ENCODE measurements around the gene PIK3R1. TPM values are rescaled to one million over a fixed set of nuclear protein-coding genes. Genes with fewer than 3 reads are reported as not detected.

Gene PIK3R1
- total RNA-seq, 1 experiment from 2014 or later, result 18.9 TPM

- in situ Hi-C loops (cut with HindIII; ENCODE audit: low sequenced_read_pairs), result no loop called here
- no peak for DNase-seq (ENCODE audit: low spot score)
Measured at GRCh38 chr5:68305223-68305870, 89.8 kb downstream of the PIK3R1 start.

GRCh38 chr5:68306361-68307014 is 90.9 kb downstream of the PIK3R1 start:
- in situ Hi-C loops (cut with HindIII; ENCODE audit: low sequenced_read_pairs), result no loop called here

DNA sequence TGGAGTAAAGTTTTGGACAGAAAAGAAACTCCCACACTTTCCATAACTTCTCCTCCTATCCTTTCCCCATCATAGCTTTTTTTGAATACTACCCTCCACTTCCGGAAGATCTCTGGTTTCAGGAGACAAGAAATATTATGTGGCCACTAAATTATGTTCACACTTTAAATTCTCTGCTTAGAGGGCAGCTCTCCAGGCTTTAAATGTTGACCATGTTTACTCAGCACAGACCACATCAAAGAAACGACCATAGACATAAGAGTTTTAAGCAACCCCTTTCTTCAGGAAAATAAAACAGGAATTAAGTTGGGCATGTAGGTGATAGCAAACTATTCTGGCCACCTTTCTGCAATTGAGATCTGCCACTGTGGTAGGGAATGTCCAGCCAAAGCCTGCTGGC is 97.8 kb downstream of the PIK3R1 start:
- DNase-seq (ENCODE audit: low spot score), result no peak
- in situ Hi-C loops (cut with HindIII; ENCODE audit: low sequenced_read_pairs), result no loop called here

More at GRCh38 chr5:68306361-68307014, 90.9 kb downstream of the PIK3R1 start:
- DNase-seq (ENCODE audit: low spot score), result no peak

- in situ Hi-C loops (cut with HindIII; ENCODE audit: low sequenced_read_pairs), result no loop called here
- DNase-seq (ENCODE audit: low spot score), result no peak
Measured at GRCh38 chr5:68314465-68314864, 98.9 kb downstream of the PIK3R1 start.

GRCh38 chr5:68315679-68316271 is 100.2 kb downstream of the PIK3R1 start:
- in situ Hi-C loops (cut with HindIII; ENCODE audit: low sequenced_read_pairs), result no loop called here
- no peak for DNase-seq (ENCODE audit: low spot score)

- in situ Hi-C loops (cut with HindIII; ENCODE audit: low sequenced_read_pairs), result no loop called here
- DNase-seq (ENCODE audit: low spot score), result no peak
Measured at GRCh38 chr5:68316469-68316868, 100.9 kb downstream of the PIK3R1 start.

DNA sequence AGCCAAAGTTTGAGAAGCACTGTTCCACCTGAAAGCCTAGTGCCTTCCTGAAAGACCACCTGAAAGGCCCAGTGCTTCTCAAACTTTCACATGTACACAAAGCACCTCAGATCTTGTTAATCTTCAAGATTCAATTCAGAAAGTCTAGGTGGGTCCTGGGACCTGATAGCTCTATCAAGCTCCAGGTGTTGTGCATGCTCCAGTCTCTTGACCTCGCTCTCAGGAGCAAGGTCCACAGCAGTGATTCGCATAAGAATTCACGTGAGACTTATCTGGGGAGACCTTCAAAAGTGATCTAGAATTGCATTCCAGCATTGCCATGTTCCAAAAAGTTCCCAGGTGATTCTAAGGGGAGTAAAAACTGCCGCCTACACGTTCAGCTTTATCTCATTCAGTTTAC is 102.1 kb downstream of the PIK3R1 start:
- in situ Hi-C loops (cut with HindIII; ENCODE audit: low sequenced_read_pairs), result no loop called here
- DNase-seq (ENCODE audit: low spot score), result no peak

DNA sequence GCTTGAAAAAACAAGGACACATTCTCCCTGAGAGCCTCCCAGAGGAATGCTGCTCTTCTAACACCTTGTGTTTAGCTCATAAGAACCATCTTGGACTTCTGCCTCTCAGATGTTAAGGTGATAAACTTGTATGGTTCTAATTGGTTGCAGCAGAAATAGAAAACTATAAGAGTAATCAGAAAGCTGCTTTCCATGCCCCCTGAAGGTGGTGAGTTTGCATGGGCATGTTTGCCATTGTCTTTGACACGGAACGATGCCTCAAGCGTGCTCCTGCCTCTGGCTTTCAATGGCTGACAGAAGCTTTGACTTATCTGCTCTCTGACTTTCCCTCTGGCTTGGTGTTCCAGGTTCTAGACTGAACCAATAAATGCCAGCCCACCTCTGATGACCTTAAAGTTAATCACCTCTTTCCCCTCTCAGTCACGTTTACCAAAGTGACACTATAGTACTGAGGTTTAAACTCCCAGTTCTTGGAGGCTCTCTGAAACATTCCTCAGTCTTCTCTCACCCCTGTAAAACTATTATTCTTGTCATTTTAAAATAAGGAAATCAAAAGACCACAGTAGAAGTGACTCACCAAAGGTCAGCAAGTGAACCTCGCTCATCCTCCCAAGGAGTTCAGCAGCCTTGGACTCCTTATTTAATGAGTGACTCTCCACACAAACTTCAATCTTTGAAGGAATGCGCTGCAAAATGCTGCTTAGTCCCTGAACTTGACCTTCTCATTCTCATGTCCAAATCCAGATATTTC is 103.6 kb downstream of the PIK3R1 start:
- in situ Hi-C loops (cut with HindIII; ENCODE audit: low sequenced_read_pairs), result no loop called here
- DNase-seq (ENCODE audit: low spot score), result no peak

GRCh38 chr5:68319706-68320412 is 104.3 kb downstream of the PIK3R1 start:
- in situ Hi-C loops (cut with HindIII; ENCODE audit: low sequenced_read_pairs), result no loop called here
- no peak for DNase-seq (ENCODE audit: low spot score)

GRCh38 chr5:68320413-68320986 is 104.9 kb downstream of the PIK3R1 start:
- in situ Hi-C loops (cut with HindIII; ENCODE audit: low sequenced_read_pairs), result no loop called here
- DNase-seq (ENCODE audit: low spot score), result no peak

DNA sequence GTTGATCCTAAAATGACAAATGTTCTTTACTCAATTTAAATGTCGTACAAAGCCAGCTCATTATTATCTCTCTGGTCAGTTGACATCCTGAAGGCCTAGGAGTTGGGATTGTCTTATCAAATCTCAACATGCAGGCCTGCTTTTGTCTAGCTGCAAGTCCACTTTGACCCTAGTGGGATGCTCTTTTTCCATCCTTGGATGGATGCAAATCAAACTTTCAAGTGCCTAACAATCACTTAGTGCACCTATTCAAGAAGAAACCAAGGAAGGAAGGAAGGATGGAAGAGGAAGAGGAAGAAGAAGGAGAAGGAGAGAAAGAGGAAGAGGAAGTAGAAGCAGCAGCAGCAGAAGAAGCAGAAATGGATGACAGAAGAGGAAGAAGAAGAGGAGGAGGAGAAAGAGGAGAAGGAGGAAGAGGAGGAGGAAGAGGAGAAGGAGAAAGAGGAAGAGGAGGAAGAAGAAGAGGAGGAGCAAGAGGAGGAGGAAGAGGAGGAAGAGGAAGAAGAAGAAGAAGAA is 109.6 kb downstream of the PIK3R1 start:
- no peak for DNase-seq (ENCODE audit: low spot score)
- in situ Hi-C loops (cut with HindIII; ENCODE audit: low sequenced_read_pairs), result no loop called here

GRCh38 chr5:68329554-68330255 is 114.1 kb downstream of the PIK3R1 start:
- in situ Hi-C loops (cut with HindIII; ENCODE audit: low sequenced_read_pairs), result no loop called here
- DNase-seq (ENCODE audit: low spot score), result no peak

DNA sequence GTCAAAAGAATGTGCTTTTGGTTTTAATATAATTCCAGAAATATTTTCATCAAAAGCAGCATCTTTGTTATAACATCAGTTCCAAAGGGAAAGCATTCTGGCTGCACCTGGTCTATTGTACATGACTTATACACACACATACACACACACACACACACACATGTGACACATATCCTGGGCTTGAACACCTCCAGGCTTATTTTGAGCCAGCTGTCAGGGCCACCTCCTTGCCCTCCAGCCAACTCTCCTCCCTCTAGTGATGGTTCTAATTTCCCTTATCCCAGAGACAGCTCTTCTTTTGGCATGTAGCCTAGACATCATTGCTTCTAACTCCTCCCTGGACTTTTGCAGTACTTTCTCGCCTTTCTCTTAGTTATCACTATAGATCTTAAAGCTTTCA is 115.0 kb downstream of the PIK3R1 start:
- DNase-seq (ENCODE audit: low spot score), result no peak
- in situ Hi-C loops (cut with HindIII; ENCODE audit: low sequenced_read_pairs), result no loop called here

DNA sequence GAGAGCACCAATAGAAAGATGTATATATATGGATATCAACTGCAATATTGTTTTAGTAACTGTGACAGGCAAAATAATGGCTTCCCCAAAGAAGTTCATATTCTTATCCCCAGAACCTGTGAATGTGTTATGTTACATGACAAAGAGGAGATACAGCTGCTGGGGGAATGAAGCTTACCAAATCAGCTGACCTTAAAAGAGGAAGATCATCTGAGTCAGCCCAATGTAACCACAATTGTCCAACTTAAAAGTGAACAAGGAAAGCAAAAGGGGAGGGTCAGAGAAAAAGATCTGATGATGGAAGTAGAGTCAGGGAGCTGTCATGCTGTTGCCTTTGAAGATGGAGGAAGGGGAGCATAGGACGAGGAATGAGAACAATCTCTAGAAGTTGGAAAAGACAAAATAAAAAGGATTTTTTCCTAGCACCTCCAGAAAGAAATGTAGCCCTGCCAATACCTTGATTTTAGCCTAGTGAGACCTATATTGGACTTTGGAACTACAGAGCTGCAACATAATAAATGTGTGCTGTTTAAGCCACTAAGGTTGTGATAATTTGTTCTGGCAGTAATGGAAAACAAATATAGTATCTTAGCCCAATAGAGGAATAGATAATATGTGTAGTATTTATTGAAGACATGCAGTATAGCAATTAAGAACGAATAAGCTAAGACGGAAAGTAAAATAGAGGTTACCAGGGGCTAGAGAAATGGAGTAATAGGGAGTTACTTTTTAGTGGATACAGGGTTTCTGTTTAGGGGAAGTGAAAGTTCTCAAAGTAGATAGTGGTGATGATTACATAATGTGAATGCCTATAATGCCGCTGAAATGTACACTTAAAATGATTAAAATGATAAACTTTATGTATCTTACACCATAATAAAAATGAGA is 115.9 kb downstream of the PIK3R1 start:
- no peak for DNase-seq (ENCODE audit: low spot score)
- in situ Hi-C loops (cut with HindIII; ENCODE audit: low sequenced_read_pairs), result no loop called here

GRCh38 chr5:68332080-68332451 is 116.5 kb downstream of the PIK3R1 start:
- no peak for DNase-seq (ENCODE audit: low spot score)
- in situ Hi-C loops (cut with HindIII; ENCODE audit: low sequenced_read_pairs), result no loop called here

- no peak for DNase-seq (ENCODE audit: low spot score)
- in situ Hi-C loops (cut with HindIII; ENCODE audit: low sequenced_read_pairs), result no loop called here
Measured at GRCh38 chr5:68332556-68332955, 117.0 kb downstream of the PIK3R1 start.
